K562 (cell line): ENCODE measurements around the gene ZDHHC6. TPM values are rescaled to one million over a fixed set of nuclear protein-coding genes. Genes with fewer than 3 reads are reported as not detected.

Source experiments
- ATAC-seq: fragments of 200-7000 bp; cut with Tn5 transposase; 3 replicates; pipeline ENCODE4 v1.9.1; 2020; ENCODE audit warnings: moderate library complexity
- BruUV-seq: library from RNA; stranded (reverse); fragments of 400-500 nt; replicated peaks from 2 replicates; lab custom pipeline; 2021; lab: Mats Ljungman, UMichigan
- CTCF ChIA-PET: fragments of 300-600 bp; formaldehyde crosslinking; extraction: SDS; loops from one replicate; lab custom pipeline; 2021; ENCODE audit warnings: low intra/inter-chr PET ratio; lab: Yijun Ruan, JAX
- POLR2A ChIA-PET: fragments of 300-600, 350-650 bp; sonication (Branson Sonifier 250); formaldehyde crosslinking; extraction: SDS; loops from one replicate; lab custom pipeline; 2021; ENCODE audit warnings: antibody characterized with exemption, inconsistent platforms; lab: Yijun Ruan, JAX
- DNase-seq, 4 experiments: peaks; one replicate each; pipeline versions ENCODE4 v3.0.0 to v3.0.0-alpha.2; 2011 to 2018; ENCODE audit warnings: low spot score in 3 of 4, mixed read lengths in 3 of 4; ENCODE audit errors: extremely low read depth in 1 of 4
- FAIRE-seq: peaks from 2 replicates; lab custom pipeline; 2011; peaks lifted over from hg19 to GRCh38; lab: Jason Lieb, UNC
- H2AFZ ChIP-seq: 2 replicates; pipeline ENCODE4 v1.6.0; 2011; ENCODE audit warnings: low read depth, low read length, control low read depth, inconsistent platforms
- H3K27ac ChIP-seq: fragments of 200-600 bp; 3 replicates; pipeline ENCODE4 v1.8.0; 2011; ENCODE audit warnings: low read depth, mild to moderate bottlenecking, control low read depth, inconsistent platforms, low read length, moderate library complexity, mixed read lengths; ENCODE audit errors: extremely low read depth
- H3K27me3 ChIP-seq, 2 experiments: fragments of 300-600 bp in 1 of 2; 2 replicates in 1 of 2; 3 replicates in 1 of 2; pipeline versions ENCODE4 v1.6.0 to v1.8.0; 2011; ENCODE audit warnings: inconsistent platforms in 2 of 2, low read length in 2 of 2, mild to moderate bottlenecking in 1 of 2, mixed read lengths in 1 of 2, moderate library complexity in 1 of 2; ENCODE audit not compliant: control insufficient read depth in 2 of 2, insufficient read depth in 2 of 2
- H3K36me3 ChIP-seq: fragments of 300-600 bp; 3 replicates; pipeline ENCODE4 v1.8.0; 2011; ENCODE audit warnings: mild to moderate bottlenecking, low read length, inconsistent platforms; ENCODE audit not compliant: control insufficient read depth, insufficient read depth
- H3K4me1 ChIP-seq, 2 experiments: fragments of 200-600 bp in 1 of 2; replicated peaks in 1 of 2; 2 replicates in 1 of 2; 3 replicates in 1 of 2; pipeline versions ENCODE4 v1.5.1 to v1.8.0; 2011; ENCODE audit warnings: inconsistent platforms in 2 of 2, low read length in 2 of 2, mild to moderate bottlenecking in 1 of 2, mixed read lengths in 1 of 2, moderate library complexity in 1 of 2; ENCODE audit not compliant: control insufficient read depth in 2 of 2, insufficient read depth in 2 of 2
- H3K4me2 ChIP-seq: 2 replicates; pipeline ENCODE4 v1.6.1; 2011; ENCODE audit warnings: low read length, control low read depth, inconsistent platforms, mixed read lengths; ENCODE audit not compliant: insufficient read depth
- H3K4me3 ChIP-seq: fragments of 200-600 bp; sonication (generic), shearing (Covaris generic); 2 replicates; pipeline ENCODE4 v1.5.1; 2016; ENCODE audit warnings: control low read depth, inconsistent platforms
- H3K79me2 ChIP-seq: fragments of 200-600 bp; 3 replicates; pipeline ENCODE4 v1.8.0; 2011; ENCODE audit warnings: low read length, inconsistent platforms; ENCODE audit not compliant: control insufficient read depth, insufficient read depth
- H3K9ac ChIP-seq, 2 experiments: 2 replicates each; pipeline versions ENCODE4 v1.6.0 to v1.6.1; 2011; ENCODE audit warnings: low read depth in 2 of 2, low read length in 2 of 2, control low read depth in 1 of 2, inconsistent platforms in 1 of 2, mild to moderate bottlenecking in 1 of 2, mixed read lengths in 1 of 2; ENCODE audit not compliant: insufficient read depth in 1 of 2
- H3K9me1 ChIP-seq: one replicate; pipeline ENCODE4 v1.6.0; 2011; ENCODE audit warnings: inconsistent platforms, mild to moderate bottlenecking, low read length, moderate library complexity; ENCODE audit not compliant: control insufficient read depth, insufficient read depth
- H3K9me3 ChIP-seq: replicated peaks from 2 replicates; pipeline ENCODE4 v1.5.1; 2011; ENCODE audit warnings: low read depth, low read length, inconsistent platforms; ENCODE audit not compliant: control insufficient read depth, insufficient read depth
- H4K20me1 ChIP-seq: replicated peaks from 2 replicates; pipeline ENCODE4 v1.6.1; 2011; ENCODE audit warnings: low read length, inconsistent platforms, mixed read lengths; ENCODE audit not compliant: control insufficient read depth, insufficient read depth
- PHB ChIP-seq: fragments of 250-450 bp; sonication (Bioruptor Pico); IDR thresholded peaks from 2 replicates; pipeline ENCODE4 v1.5.0; 2021
- WGBS: fragments of 100-300 bp; shearing (Covaris generic); methylation state at CpG from one replicate; pipeline ENCODE4 v1.1.6; 2016; ENCODE audit warnings: low coverage, mixed read lengths; ENCODE audit not compliant: insufficient coverage; ENCODE audit errors: missing lambda C conversion rate; 5-methylcytosine and 5-hydroxymethylcytosine counted together
- in situ Hi-C: fragments of 300-500 bp; cut with MboI; formaldehyde crosslinking; loops from 4 replicates; pipeline ENCODE4 v1.15.0; 2018; ENCODE audit warnings: inconsistent platforms, mixed read lengths
- intact Hi-C: fragments of 100-400 bp; cut with micrococcal nuclease; formaldehyde crosslinking; loops from 2 replicates; pipeline ENCODE4 v1.14.2; 2022
- polyA plus RNA-seq, 8 experiments: library from polyadenylated mRNA; depleted of rRNA in 4 of 8; stranded (reverse) in 5 of 8; unstranded in 3 of 8; fragments of >200 nt; fragmentation: Nextera tagmentation in 2 of 8; fragmentation: Illumina TruSeq in 1 of 8; extraction: Ambion mirVana in 2 of 8; extraction: Trizol in 1 of 8; gene quantifications; 2 replicates each; pipeline versions ENCODE4 v1.2.1 to v1.2.3, GENCODE V29; 2011 to 2014; ENCODE audit warnings: inconsistent platforms in 1 of 8, missing spikeins in 1 of 8
- total RNA-seq, 7 experiments: library from RNA; depleted of rRNA in 6 of 7; stranded (reverse); fragments of >200 nt in 6 of 7; fragmentation: Illumina TruSeq in 2 of 7; extraction: Trizol in 2 of 7; gene quantifications; 2 replicates each; pipeline versions ENCODE4 v1.2.1 to v1.2.3, GENCODE V29; 2011 to 2021; ENCODE audit warnings: low replicate concordance in 1 of 7
- TF ChIP-seq, protein P1 (sequence below), 3 experiments: IDR thresholded peaks in 2 of 3; conservative IDR thresholded peaks in 1 of 3; 2 replicates each; pipeline ENCODE4 v1.5.1; 2011 to 2012; ENCODE audit warnings: low read length in 3 of 3, mild to moderate bottlenecking in 3 of 3, control low read depth in 2 of 3, improper control_type of control experiment in 1 of 3, inconsistent platforms in 1 of 3, low read depth in 1 of 3, mixed read lengths in 1 of 3, moderate library complexity in 1 of 3; ENCODE audit not compliant: insufficient read depth in 2 of 3

Gene ZDHHC6
- total and polyA plus RNA-seq, 9 of the 15 experiments (the other 6 are each of a cell fraction or from before 2014, with no cell fraction given): 13.6 to 30.5 (median 21.5) TPM

DNA sequence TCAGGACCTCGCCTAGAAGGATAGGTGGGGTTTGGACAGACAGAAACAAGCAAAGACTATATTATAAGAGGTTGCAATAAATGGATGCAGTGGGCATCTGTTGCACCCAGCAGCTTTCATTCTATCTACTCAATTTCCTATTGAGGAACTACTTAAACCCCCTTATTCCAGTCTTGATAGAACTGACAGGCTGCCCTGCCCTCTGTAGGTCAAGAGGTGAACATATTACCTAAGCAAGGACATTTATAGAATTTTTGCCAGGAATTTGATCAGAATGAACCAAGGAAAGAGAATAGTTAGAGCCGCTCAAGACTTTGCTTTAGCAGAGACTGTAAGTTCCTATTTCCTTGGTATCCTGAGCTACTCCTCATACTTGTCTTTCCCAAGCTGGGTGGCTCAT, 9.8 kb upstream of the ZDHHC6 start:
- DNase-seq: peak in 1 of 4 experiments; percentile 6
- ChIA-PET POLR2A (no interaction called here), CTCF (no interaction called here)
- Histone ChIP-seq H3K27me3 (no peaks in the 10 kb centered on the region), H3K4me3 (no peak overlapping the region), H3K9me3 (no peaks in the 10 kb centered on the region), H3K36me3 (peaks cover 5% of the 10 kb centered on the region; the same call in 1 of the 3 replicates), H3K4me1 (no peaks in the 10 kb centered on the region), H3K27ac (no peak overlapping the region), H2AFZ (no peak overlapping the region), H3K9ac (no peak overlapping the region), H4K20me1 (no peaks in the 10 kb centered on the region), H3K79me2 (no peaks in the 10 kb centered on the region), H3K9me1 (no peaks in the 10 kb centered on the region), H3K4me2 (no peak overlapping the region)
- TF ChIP-seq PHB (CRISPR knock-in tag): no peak
- TF ChIP-seq, protein P1, sequence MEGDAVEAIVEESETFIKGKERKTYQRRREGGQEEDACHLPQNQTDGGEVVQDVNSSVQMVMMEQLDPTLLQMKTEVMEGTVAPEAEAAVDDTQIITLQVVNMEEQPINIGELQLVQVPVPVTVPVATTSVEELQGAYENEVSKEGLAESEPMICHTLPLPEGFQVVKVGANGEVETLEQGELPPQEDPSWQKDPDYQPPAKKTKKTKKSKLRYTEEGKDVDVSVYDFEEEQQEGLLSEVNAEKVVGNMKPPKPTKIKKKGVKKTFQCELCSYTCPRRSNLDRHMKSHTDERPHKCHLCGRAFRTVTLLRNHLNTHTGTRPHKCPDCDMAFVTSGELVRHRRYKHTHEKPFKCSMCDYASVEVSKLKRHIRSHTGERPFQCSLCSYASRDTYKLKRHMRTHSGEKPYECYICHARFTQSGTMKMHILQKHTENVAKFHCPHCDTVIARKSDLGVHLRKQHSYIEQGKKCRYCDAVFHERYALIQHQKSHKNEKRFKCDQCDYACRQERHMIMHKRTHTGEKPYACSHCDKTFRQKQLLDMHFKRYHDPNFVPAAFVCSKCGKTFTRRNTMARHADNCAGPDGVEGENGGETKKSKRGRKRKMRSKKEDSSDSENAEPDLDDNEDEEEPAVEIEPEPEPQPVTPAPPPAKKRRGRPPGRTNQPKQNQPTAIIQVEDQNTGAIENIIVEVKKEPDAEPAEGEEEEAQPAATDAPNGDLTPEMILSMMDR (IDR thresholded peaks at IDR 0.05 in 2 of 3, conservative IDR thresholded peaks at IDR 0.05 in 1 of 3; ENCODE audit: insufficient read depth in 2 of 3, low read depth in 1 of 3, low read length in 3 of 3): peak in 2 of 3 experiments; percentile 20 to 26; a peak in 2 of 6 replicates
- 89% methylated on average over 2 of the region's 2 CpGs for WGBS
- no peak for FAIRE-seq
- BruUV-seq: no TSS peak
- no peak; the same call in 1 of the 3 replicates for ATAC-seq
- in situ Hi-C loops (no loop called here), intact Hi-C loops (no loop called here)
